Epithelial cell of esophagus (primary cell): ENCODE results near the gene KIF1A.

Experiments used
- DNase-seq: peaks from one replicate; pipeline ENCODE4 v3.0.0; 2010; ENCODE audit warnings: low read depth
- H3K4me3 ChIP-seq: 2 replicates; pipeline ENCODE4 v1.5.1; 2011; ENCODE audit warnings: mild to moderate bottlenecking, low read length, control low read depth
- TF ChIP-seq, protein P1 (sequence below): IDR thresholded peaks from 2 replicates; pipeline ENCODE4 v1.5.1; 2011; ENCODE audit warnings: low read depth, mild to moderate bottlenecking, low read length, control low read depth, inconsistent platforms; ENCODE audit not compliant: insufficient read depth; ENCODE audit errors: missing control alignments

The KIF1A gene, protein sequence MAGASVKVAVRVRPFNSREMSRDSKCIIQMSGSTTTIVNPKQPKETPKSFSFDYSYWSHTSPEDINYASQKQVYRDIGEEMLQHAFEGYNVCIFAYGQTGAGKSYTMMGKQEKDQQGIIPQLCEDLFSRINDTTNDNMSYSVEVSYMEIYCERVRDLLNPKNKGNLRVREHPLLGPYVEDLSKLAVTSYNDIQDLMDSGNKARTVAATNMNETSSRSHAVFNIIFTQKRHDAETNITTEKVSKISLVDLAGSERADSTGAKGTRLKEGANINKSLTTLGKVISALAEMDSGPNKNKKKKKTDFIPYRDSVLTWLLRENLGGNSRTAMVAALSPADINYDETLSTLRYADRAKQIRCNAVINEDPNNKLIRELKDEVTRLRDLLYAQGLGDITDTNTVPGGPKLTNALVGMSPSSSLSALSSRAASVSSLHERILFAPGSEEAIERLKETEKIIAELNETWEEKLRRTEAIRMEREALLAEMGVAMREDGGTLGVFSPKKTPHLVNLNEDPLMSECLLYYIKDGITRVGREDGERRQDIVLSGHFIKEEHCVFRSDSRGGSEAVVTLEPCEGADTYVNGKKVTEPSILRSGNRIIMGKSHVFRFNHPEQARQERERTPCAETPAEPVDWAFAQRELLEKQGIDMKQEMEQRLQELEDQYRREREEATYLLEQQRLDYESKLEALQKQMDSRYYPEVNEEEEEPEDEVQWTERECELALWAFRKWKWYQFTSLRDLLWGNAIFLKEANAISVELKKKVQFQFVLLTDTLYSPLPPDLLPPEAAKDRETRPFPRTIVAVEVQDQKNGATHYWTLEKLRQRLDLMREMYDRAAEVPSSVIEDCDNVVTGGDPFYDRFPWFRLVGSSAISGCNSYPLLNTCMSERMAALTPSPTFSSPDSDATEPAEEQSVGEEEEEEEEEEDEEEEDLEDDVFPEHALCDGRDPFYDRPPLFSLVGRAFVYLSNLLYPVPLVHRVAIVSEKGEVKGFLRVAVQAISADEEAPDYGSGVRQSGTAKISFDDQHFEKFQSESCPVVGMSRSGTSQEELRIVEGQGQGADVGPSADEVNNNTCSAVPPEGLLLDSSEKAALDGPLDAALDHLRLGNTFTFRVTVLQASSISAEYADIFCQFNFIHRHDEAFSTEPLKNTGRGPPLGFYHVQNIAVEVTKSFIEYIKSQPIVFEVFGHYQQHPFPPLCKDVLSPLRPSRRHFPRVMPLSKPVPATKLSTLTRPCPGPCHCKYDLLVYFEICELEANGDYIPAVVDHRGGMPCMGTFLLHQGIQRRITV (N-terminal part only)

DNA sequence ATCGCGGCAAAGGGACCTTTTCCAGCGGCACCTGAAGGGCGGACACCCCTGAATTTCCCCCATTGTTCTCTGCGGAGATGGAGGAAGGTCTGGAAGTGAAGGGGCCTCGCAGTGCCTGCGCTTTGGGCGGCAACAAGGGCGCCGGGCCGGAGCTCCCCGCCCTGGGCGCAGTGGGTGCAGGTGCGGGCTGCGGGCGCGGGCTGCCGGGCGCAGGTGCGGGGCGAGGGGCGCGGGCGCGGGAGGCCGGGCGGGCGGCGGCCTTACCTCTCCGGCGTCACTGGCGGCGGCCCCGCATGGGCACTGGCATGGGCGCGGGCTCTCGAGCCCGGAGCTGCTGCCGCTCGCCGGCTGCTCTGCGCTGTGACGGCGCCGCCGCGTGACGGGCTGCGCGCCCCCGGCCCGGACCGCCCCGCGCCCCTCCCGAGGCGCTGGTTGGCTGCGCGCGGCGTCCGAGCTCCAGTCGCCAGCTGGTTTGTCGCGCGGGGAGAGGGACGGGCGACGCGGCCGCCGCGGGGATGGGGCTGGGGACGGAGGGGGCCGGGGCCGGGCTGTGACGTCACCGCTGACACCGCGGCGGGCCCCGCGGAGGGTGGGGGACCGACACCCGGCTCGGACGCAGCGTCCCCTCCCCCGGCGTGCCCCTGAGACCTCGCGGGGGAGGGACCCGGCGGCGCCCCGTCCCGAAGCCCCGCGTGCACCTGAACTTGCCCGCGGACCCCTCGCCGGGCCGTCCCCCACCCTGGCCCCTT, at the start of gene KIF1A:
Gene KIF1A (minus strand): TSS at position 362 of the 749 bp plus-strand sequence. CDS start 22,467 bp downstream, outside the sequence.
- TF ChIP-seq, protein P1, sequence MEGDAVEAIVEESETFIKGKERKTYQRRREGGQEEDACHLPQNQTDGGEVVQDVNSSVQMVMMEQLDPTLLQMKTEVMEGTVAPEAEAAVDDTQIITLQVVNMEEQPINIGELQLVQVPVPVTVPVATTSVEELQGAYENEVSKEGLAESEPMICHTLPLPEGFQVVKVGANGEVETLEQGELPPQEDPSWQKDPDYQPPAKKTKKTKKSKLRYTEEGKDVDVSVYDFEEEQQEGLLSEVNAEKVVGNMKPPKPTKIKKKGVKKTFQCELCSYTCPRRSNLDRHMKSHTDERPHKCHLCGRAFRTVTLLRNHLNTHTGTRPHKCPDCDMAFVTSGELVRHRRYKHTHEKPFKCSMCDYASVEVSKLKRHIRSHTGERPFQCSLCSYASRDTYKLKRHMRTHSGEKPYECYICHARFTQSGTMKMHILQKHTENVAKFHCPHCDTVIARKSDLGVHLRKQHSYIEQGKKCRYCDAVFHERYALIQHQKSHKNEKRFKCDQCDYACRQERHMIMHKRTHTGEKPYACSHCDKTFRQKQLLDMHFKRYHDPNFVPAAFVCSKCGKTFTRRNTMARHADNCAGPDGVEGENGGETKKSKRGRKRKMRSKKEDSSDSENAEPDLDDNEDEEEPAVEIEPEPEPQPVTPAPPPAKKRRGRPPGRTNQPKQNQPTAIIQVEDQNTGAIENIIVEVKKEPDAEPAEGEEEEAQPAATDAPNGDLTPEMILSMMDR = no peak
- DNase-seq = no peak
- no peak within 1 kb of the TSS for H3K4me3 ChIP-seq

DNA sequence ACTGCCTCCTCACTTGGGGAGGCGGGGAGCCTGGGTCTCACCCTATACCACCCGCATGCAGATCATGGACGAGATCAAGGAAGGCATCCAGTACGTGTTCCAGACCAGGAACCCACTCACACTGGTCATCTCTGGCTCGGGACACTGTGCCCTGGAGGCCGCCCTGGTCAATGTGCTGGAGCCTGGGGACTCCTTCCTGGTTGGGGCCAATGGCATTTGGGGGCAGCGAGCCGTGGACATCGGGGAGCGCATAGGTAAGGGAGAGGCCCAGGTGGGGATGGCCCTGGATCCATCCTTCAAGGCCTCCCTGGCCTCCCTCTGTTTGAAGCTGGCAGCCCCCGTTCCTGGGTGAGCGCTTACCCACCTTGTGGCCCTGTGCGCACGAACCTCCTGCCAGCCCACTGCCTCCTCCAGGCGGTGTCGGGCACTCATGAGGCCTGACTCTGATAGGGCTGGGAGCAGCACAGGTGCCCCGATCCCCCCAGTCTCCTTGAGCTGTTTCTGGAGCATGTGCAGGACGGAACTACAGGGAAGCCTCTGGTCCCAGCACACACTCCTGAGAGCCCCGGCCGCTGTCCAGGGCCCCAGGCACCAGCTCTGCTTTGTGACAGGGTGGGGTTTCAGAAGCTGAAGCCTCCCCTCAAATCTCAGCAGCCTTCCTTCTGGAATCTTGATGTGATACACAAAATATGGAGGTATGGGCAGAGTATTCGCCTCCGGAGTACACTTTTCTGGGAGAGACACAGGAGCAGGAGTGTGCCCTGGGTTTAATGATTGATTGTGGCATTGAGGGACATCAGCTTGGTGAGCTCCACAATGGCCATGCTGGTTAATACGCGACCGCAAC, 49.3 kb upstream of the KIF1A start:
- TF ChIP-seq, protein P1 = no peak
- DNase-seq = no peak
- H3K4me3 ChIP-seq = no peak overlapping the region

DNA sequence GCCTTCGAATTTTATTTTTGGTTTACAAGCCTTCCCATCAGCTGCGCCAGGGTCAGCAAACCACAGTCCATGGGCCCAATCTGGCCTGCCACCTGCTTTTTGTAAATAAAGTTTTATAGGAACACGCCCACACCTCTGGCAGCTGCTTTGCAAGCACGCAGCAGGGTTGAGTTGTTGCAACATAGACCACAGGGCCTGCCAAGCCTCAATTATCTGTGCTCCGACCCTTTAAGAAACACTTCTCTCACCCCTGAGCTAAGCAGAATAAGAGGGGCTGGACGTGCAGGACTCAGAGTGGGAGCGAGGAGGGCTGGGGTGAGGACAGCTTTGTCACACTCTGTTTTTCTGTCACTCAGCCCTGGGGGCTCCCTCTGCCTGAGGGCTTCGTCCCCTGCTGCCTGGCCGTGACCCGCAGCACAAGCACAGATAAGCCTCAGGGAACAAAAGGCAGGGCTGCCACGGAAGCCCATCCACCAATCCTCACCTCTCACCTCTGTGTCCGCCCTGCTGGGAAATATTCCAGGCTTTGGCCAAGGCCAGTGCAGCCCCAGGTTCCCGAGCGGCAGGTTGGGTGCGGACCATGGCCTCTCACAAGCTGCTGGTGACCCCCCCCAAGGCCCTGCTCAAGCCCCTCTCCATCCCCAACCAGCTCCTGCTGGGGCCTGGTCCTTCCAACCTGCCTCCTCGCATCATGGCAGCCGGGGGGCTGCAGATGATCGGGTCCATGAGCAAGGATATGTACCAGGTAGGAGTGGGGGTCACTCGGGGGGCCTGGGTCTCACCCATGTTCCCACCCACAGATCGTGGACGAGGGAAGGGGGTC, 48.5 kb upstream of the KIF1A start, which contains the start of gene AGXT:
Gene AGXT (plus strand): TSS at position 539 of the 823 bp plus-strand sequence. CDS start 42 bp downstream, at position 581.
- no peak for DNase-seq
- H3K4me3 ChIP-seq = no peak within 1 kb of the TSS
- TF ChIP-seq, protein P1 = no peak

DNA sequence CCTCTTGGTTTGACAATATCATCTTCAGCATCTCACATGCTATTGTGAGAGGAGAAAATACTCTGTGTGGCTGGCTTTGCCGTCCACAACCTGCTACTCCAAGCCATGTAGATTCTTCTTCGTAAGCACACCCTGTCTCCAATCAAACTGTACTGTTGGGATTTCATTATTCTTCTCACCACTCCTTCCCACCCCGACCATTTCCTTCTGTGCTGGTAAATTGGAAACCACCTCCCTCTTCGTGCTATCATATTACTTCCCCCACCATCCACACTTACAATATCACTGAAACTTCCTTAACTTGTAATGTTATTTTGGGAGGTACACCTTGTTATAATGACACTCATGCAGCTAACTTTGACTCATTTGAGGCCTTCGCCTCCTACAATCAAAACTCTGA, 45.4 kb upstream of the KIF1A start:
- no peak overlapping the region for H3K4me3 ChIP-seq
- TF ChIP-seq, protein P1 = no peak
- no peak for DNase-seq

DNA sequence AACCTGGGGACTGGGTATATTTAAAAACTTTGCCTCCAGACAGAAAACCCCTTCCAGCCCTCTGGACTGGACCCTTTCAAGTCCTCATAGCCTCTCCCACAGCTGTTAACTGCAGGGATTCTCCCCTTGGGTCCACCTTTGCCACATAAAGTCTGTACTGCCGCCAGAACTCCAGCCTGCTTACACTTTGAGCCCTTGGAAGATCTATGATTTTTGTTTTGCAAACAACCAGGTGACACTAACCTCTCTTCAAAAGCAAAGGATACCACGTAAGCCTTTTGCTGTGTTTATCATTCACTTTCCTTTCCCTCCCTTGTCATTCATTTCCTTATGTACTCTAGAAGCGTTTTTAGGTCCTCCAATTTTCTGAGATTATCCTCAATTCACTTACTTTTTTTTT, 44.5 kb upstream of the KIF1A start:
- H3K4me3 ChIP-seq = no peak overlapping the region

More for the DNA sequence above, 44.5 kb upstream of the KIF1A start:
- DNase-seq = no peak
- TF ChIP-seq, protein P1 = no peak
